GM21529 (cell line): Measurements from ENCODE around the gene USP17L24.
"Not testable (repeated sequence)": the region's sequence is repeated elsewhere in the genome, so short reads cannot be mapped to it uniquely, and the experiment has no call there.

ENCODE experiments used
- ATAC-seq: cut with Tn5 transposase; IDR thresholded peaks from one replicate; pipeline ENCODE4 v1.9.1; 2021; ENCODE audit not compliant: unreplicated experiment

USP17L24 gene, protein sequence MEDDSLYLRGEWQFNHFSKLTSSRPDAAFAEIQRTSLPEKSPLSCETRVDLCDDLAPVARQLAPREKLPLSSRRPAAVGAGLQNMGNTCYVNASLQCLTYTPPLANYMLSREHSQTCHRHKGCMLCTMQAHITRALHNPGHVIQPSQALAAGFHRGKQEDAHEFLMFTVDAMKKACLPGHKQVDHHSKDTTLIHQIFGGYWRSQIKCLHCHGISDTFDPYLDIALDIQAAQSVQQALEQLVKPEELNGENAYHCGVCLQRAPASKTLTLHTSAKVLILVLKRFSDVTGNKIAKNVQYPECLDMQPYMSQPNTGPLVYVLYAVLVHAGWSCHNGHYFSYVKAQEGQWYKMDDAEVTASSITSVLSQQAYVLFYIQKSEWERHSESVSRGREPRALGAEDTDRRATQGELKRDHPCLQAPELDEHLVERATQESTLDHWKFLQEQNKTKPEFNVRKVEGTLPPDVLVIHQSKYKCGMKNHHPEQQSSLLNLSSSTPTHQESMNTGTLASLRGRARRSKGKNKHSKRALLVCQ

DNA sequence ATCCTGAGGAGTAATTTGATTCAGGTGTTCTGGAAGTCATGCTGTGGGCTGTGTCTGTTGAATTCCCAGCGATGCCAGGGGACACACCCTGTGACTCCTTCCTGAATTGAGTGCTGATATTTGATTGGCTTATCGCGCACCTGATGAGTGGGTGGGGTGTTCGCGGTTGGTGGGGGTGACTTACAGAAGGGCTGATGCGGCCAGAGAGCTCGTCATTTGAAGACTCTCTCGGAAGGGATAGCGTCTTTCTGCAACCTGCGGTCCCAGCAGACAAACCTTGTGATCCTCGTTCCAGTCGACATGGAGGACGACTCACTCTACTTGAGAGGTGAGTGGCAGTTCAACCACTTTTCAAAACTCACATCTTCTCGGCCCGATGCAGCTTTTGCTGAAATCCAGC, at the start of gene USP17L24:
Gene USP17L24, plus strand, starts transcription at position 301 of the 400 bp plus-strand sequence. Its CDS starts 0 bp downstream, at position 301.
- ATAC-seq, result not testable (repeated sequence)

DNA sequence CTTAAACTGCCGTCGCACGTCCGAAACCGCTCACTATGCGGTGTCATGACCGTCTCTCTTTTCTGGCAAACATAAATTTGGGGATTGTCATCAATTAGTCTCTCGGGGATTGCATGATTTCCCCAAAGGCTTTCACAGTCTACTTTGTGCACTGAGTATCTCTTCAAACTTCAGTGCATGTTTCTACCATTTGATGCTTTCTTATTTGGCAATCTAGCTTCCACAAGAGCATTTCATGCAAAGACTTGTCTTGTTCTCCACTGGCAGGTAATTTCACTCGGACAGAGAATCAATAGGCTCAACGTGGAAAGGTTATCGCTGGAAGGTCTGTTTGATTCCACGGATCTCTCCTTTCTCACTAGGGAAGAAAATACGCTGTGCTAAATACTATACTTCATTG, 774 bp upstream of the USP17L24 start:
- ATAC-seq, result not testable (repeated sequence)

DNA sequence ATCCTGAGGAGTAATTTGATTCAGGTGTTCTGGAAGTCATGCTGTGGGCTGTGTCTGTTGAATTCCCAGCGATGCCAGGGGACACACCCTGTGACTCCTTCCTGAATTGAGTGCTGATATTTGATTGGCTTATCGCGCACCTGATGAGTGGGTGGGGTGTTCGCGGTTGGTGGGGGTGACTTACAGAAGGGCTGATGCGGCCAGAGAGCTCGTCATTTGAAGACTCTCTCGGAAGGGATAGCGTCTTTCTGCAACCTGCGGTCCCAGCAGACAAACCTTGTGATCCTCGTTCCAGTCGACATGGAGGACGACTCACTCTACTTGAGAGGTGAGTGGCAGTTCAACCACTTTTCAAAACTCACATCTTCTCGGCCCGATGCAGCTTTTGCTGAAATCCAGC, 4.6 kb downstream of the USP17L24 start, which contains the start of gene USP17L25:
Gene USP17L25, plus strand, starts transcription at position 301 of the 400 bp plus-strand sequence. Its CDS starts 0 bp downstream, at position 301.
- not testable (repeated sequence) for ATAC-seq

DNA sequence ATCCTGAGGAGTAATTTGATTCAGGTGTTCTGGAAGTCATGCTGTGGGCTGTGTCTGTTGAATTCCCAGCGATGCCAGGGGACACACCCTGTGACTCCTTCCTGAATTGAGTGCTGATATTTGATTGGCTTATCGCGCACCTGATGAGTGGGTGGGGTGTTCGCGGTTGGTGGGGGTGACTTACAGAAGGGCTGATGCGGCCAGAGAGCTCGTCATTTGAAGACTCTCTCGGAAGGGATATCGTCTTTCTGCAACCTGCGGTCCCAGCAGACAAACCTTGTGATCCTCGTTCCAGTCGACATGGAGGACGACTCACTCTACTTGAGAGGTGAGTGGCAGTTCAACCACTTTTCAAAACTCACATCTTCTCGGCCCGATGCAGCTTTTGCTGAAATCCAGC, 9.4 kb downstream of the USP17L24 start, which contains the start of gene USP17L26:
Gene USP17L26, plus strand, starts transcription at position 301 of the 400 bp plus-strand sequence. Its CDS starts 0 bp downstream, at position 301.
- not testable (repeated sequence) for ATAC-seq

DNA sequence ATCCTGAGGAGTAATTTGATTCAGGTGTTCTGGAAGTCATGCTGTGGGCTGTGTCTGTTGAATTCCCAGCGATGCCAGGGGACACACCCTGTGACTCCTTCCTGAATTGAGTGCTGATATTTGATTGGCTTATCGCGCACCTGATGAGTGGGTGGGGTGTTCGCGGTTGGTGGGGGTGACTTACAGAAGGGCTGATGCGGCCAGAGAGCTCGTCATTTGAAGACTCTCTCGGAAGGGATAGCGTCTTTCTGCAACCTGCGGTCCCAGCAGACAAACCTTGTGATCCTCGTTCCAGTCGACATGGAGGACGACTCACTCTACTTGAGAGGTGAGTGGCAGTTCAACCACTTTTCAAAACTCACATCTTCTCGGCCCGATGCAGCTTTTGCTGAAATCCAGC, 14.1 kb downstream of the USP17L24 start, which contains the start of gene USP17L5:
Gene USP17L5, plus strand, starts transcription at position 301 of the 400 bp plus-strand sequence. Its CDS starts 0 bp downstream, at position 301.
- ATAC-seq, result not testable (repeated sequence)

DNA sequence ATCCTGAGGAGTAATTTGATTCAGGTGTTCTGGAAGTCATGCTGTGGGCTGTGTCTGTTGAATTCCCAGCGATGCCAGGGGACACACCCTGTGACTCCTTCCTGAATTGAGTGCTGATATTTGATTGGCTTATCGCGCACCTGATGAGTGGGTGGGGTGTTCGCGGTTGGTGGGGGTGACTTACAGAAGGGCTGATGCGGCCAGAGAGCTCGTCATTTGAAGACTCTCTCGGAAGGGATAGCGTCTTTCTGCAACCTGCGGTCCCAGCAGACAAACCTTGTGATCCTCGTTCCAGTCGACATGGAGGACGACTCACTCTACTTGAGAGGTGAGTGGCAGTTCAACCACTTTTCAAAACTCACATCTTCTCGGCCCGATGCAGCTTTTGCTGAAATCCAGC, 18.9 kb downstream of the USP17L24 start, which contains the start of gene USP17L27:
Gene USP17L27, plus strand, starts transcription at position 301 of the 400 bp plus-strand sequence. Its CDS starts 0 bp downstream, at position 301.
- ATAC-seq, result not testable (repeated sequence)

DNA sequence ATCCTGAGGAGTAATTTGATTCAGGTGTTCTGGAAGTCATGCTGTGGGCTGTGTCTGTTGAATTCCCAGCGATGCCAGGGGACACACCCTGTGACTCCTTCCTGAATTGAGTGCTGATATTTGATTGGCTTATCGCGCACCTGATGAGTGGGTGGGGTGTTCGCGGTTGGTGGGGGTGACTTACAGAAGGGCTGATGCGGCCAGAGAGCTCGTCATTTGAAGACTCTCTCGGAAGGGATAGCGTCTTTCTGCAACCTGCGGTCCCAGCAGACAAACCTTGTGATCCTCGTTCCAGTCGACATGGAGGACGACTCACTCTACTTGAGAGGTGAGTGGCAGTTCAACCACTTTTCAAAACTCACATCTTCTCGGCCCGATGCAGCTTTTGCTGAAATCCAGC, 23.6 kb downstream of the USP17L24 start, which contains the start of gene USP17L28:
Gene USP17L28, plus strand, starts transcription at position 301 of the 400 bp plus-strand sequence. Its CDS starts 0 bp downstream, at position 301.
- not testable (repeated sequence) for ATAC-seq

DNA sequence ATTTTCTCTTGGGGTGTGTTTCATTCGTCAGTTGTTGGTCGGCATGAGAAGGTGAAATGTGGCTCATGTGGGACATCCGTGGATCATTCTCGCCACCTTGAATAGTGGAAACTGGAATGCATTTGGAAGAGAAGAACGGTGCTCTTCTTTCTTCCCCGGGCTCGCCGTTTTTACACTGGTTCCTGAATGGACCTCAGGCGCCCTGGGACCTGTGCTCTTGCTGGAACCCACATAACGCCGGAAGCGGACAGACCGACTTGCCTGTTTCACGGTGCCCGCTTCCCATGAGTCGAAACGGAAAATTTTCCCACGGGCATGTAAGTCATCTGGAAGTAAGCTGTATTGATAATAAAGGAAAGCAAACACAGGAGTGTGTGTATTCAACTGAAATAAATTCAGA, 25.9 kb downstream of the USP17L24 start:
- ATAC-seq, result not testable (repeated sequence)

DNA sequence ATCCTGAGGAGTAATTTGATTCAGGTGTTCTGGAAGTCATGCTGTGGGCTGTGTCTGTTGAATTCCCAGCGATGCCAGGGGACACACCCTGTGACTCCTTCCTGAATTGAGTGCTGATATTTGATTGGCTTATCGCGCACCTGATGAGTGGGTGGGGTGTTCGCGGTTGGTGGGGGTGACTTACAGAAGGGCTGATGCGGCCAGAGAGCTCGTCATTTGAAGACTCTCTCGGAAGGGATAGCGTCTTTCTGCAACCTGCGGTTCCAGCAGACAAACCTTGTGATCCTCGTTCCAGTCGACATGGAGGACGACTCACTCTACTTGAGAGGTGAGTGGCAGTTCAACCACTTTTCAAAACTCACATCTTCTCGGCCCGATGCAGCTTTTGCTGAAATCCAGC, 28.4 kb downstream of the USP17L24 start, which contains the start of gene USP17L29:
Gene USP17L29, plus strand, starts transcription at position 301 of the 400 bp plus-strand sequence. Its CDS starts 0 bp downstream, at position 301.
- not testable (repeated sequence) for ATAC-seq

DNA sequence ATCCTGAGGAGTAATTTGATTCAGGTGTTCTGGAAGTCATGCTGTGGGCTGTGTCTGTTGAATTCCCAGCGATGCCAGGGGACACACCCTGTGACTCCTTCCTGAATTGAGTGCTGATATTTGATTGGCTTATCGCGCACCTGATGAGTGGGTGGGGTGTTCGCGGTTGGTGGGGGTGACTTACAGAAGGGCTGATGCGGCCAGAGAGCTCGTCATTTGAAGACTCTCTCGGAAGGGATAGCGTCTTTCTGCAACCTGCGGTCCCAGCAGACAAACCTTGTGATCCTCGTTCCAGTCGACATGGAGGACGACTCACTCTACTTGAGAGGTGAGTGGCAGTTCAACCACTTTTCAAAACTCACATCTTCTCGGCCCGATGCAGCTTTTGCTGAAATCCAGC, 37.9 kb downstream of the USP17L24 start, which contains the start of gene USP17L30:
Gene USP17L30, plus strand, starts transcription at position 301 of the 400 bp plus-strand sequence. Its CDS starts 0 bp downstream, at position 301.
- not testable (repeated sequence) for ATAC-seq
